Measurements from ENCODE around the gene APBA2. TPM values are rescaled to one million over a fixed set of nuclear protein-coding genes. Genes with fewer than 3 reads are reported as not detected.

Gene APBA2
- total RNA-seq, 1 donor from 2014 or later = 91.7 TPM

Other genes starting within 250 kb of the APBA2 start
- gene GOLGA8M, start 173.6 kb upstream of the APBA2 start, total RNA-seq = 0.25 TPM
- gene GOLGA6L7, start 37.3 kb upstream of the APBA2 start, total RNA-seq = not detected